GM12878 (cell line): ENCODE measurements around the gene FANCC.

Source experiments
- ATF2 ChIP-seq: IDR thresholded peaks from 2 replicates; pipeline ENCODE4 v1.6.1; 2012; ENCODE audit warnings: low read length, inconsistent platforms
- BACH1 ChIP-seq: fragments of 450-650 bp; IDR thresholded peaks from 2 replicates; pipeline ENCODE4 v1.6.1; 2017; ENCODE audit warnings: mild to moderate bottlenecking, borderline replicate concordance
- CTCF ChIP-seq, 3 experiments: IDR thresholded peaks in 2 of 3; conservative IDR thresholded peaks in 1 of 3; 2 replicates each; pipeline ENCODE4 v1.5.1; 2011; ENCODE audit warnings: low read depth in 3 of 3, low read length in 3 of 3, mild to moderate bottlenecking in 3 of 3, control low read depth in 2 of 3, moderate library complexity in 2 of 3, inconsistent platforms in 1 of 3, mixed read lengths in 1 of 3; ENCODE audit not compliant: control insufficient read depth in 2 of 3, insufficient read depth in 1 of 3; ENCODE audit errors: extremely low read depth in 1 of 3
- EGR1 ChIP-seq, 2 experiments: IDR thresholded peaks; 1 replicate in 1 of 2; 2 replicates in 1 of 2; pipeline ENCODE4 v1.6.1; 2011 to 2012; ENCODE audit warnings: low read depth in 2 of 2, low read length in 2 of 2, borderline replicate concordance in 1 of 2, mild to moderate bottlenecking in 1 of 2, moderate library complexity in 1 of 2
- FOXK2 ChIP-seq: fragments of 450-650 bp; IDR thresholded peaks from 2 replicates; pipeline ENCODE4 v1.6.1; 2017; ENCODE audit warnings: mild to moderate bottlenecking, moderate library complexity
- HCFC1 ChIP-seq: fragments of 150-350 bp; IDR thresholded peaks from 2 replicates; pipeline ENCODE4 v1.6.1; 2014; ENCODE audit warnings: low read length
- NR2C2 ChIP-seq: IDR thresholded peaks from 2 replicates; pipeline ENCODE4 v1.6.1; 2011; ENCODE audit warnings: borderline replicate concordance, low read depth; ENCODE audit not compliant: control insufficient read depth, insufficient read length
- POLR2A ChIP-seq: IDR thresholded peaks from 2 replicates; pipeline ENCODE4 v1.6.1; 2011; ENCODE audit warnings: low read depth, mild to moderate bottlenecking, low read length

- TF ChIP-seq CTCF (IDR thresholded peaks at IDR 0.05 in 2 of 3, conservative IDR thresholded peaks at IDR 0.05 in 1 of 3; ENCODE audit: control insufficient read depth in 2 of 3, extremely low read depth in 1 of 3, insufficient read depth in 1 of 3, low read depth in 3 of 3, low read length in 3 of 3): no peak
- TF ChIP-seq ATF2: no peak
- TF ChIP-seq EGR1 (IDR thresholded peaks at IDR 0.05; ENCODE audit: borderline replicate concordance in 1 of 2, low read depth in 2 of 2, low read length in 2 of 2): no peak
- TF ChIP-seq NR2C2: no peak
- TF ChIP-seq POLR2A: no peak
- no peak for TF ChIP-seq BACH1
- TF ChIP-seq FOXK2: no peak
- TF ChIP-seq HCFC1: no peak
Observed at GRCh38 chr9:95239071-95239470, 78.4 kb downstream of the FANCC start.
